K562 (cell line): ENCODE data around the gene ANKRD44. TPM values are rescaled to one million over a fixed set of nuclear protein-coding genes. Genes with fewer than 3 reads are reported as not detected.

Experiments used
- ATAC-seq: fragments of 200-7000 bp; cut with Tn5 transposase; 3 replicates; pipeline ENCODE4 v1.9.1; 2020; ENCODE audit warnings: moderate library complexity
- BruUV-seq: library from RNA; stranded (reverse); fragments of 400-500 nt; replicated peaks from 2 replicates; lab custom pipeline; 2021; lab: Mats Ljungman, UMichigan
- CTCF ChIA-PET: fragments of 300-600 bp; formaldehyde crosslinking; extraction: SDS; loops from one replicate; lab custom pipeline; 2021; ENCODE audit warnings: low intra/inter-chr PET ratio; lab: Yijun Ruan, JAX
- POLR2A ChIA-PET: fragments of 300-600, 350-650 bp; sonication (Branson Sonifier 250); formaldehyde crosslinking; extraction: SDS; loops from one replicate; lab custom pipeline; 2021; ENCODE audit warnings: antibody characterized with exemption, inconsistent platforms; lab: Yijun Ruan, JAX
- DNase-seq, 4 experiments: peaks; one replicate each; pipeline versions ENCODE4 v3.0.0 to v3.0.0-alpha.2; 2011 to 2018; ENCODE audit warnings: low spot score in 3 of 4, mixed read lengths in 3 of 4; ENCODE audit errors: extremely low read depth in 1 of 4
- FAIRE-seq: peaks from 2 replicates; lab custom pipeline; 2011; peaks lifted over from hg19 to GRCh38; lab: Jason Lieb, UNC
- H2AFZ ChIP-seq: 2 replicates; pipeline ENCODE4 v1.6.0; 2011; ENCODE audit warnings: low read depth, low read length, control low read depth, inconsistent platforms
- H3K27ac ChIP-seq: fragments of 200-600 bp; 3 replicates; pipeline ENCODE4 v1.8.0; 2011; ENCODE audit warnings: low read depth, mild to moderate bottlenecking, control low read depth, inconsistent platforms, low read length, moderate library complexity, mixed read lengths; ENCODE audit errors: extremely low read depth
- H3K27me3 ChIP-seq, 2 experiments: fragments of 300-600 bp in 1 of 2; 2 replicates in 1 of 2; 3 replicates in 1 of 2; pipeline versions ENCODE4 v1.6.0 to v1.8.0; 2011; ENCODE audit warnings: inconsistent platforms in 2 of 2, low read length in 2 of 2, mild to moderate bottlenecking in 1 of 2, mixed read lengths in 1 of 2, moderate library complexity in 1 of 2; ENCODE audit not compliant: control insufficient read depth in 2 of 2, insufficient read depth in 2 of 2
- H3K36me3 ChIP-seq: fragments of 300-600 bp; 3 replicates; pipeline ENCODE4 v1.8.0; 2011; ENCODE audit warnings: mild to moderate bottlenecking, low read length, inconsistent platforms; ENCODE audit not compliant: control insufficient read depth, insufficient read depth
- H3K4me1 ChIP-seq, 2 experiments: fragments of 200-600 bp in 1 of 2; replicated peaks in 1 of 2; 2 replicates in 1 of 2; 3 replicates in 1 of 2; pipeline versions ENCODE4 v1.5.1 to v1.8.0; 2011; ENCODE audit warnings: inconsistent platforms in 2 of 2, low read length in 2 of 2, mild to moderate bottlenecking in 1 of 2, mixed read lengths in 1 of 2, moderate library complexity in 1 of 2; ENCODE audit not compliant: control insufficient read depth in 2 of 2, insufficient read depth in 2 of 2
- H3K4me2 ChIP-seq: 2 replicates; pipeline ENCODE4 v1.6.1; 2011; ENCODE audit warnings: low read length, control low read depth, inconsistent platforms, mixed read lengths; ENCODE audit not compliant: insufficient read depth
- H3K4me3 ChIP-seq: fragments of 200-600 bp; sonication (generic), shearing (Covaris generic); 2 replicates; pipeline ENCODE4 v1.5.1; 2016; ENCODE audit warnings: control low read depth, inconsistent platforms
- H3K79me2 ChIP-seq: fragments of 200-600 bp; 3 replicates; pipeline ENCODE4 v1.8.0; 2011; ENCODE audit warnings: low read length, inconsistent platforms; ENCODE audit not compliant: control insufficient read depth, insufficient read depth
- H3K9ac ChIP-seq, 2 experiments: 2 replicates each; pipeline versions ENCODE4 v1.6.0 to v1.6.1; 2011; ENCODE audit warnings: low read depth in 2 of 2, low read length in 2 of 2, control low read depth in 1 of 2, inconsistent platforms in 1 of 2, mild to moderate bottlenecking in 1 of 2, mixed read lengths in 1 of 2; ENCODE audit not compliant: insufficient read depth in 1 of 2
- H3K9me1 ChIP-seq: one replicate; pipeline ENCODE4 v1.6.0; 2011; ENCODE audit warnings: inconsistent platforms, mild to moderate bottlenecking, low read length, moderate library complexity; ENCODE audit not compliant: control insufficient read depth, insufficient read depth
- H3K9me3 ChIP-seq: replicated peaks from 2 replicates; pipeline ENCODE4 v1.5.1; 2011; ENCODE audit warnings: low read depth, low read length, inconsistent platforms; ENCODE audit not compliant: control insufficient read depth, insufficient read depth
- H4K20me1 ChIP-seq: replicated peaks from 2 replicates; pipeline ENCODE4 v1.6.1; 2011; ENCODE audit warnings: low read length, inconsistent platforms, mixed read lengths; ENCODE audit not compliant: control insufficient read depth, insufficient read depth
- CLOCK ChIP-seq: fragments of 250-450 bp; sonication (Bioruptor Pico); IDR thresholded peaks from 2 replicates; pipeline ENCODE4 v1.4.0; 2020; ENCODE audit warnings: mild to moderate bottlenecking, moderate library complexity, borderline replicate concordance
- DDX20 ChIP-seq: fragments of 450-650 bp; IDR thresholded peaks from 2 replicates; pipeline ENCODE4 v1.6.1; 2016; ENCODE audit warnings: missing genetic modification characterization, low read depth, mild to moderate bottlenecking, missing compliant biosample characterization, moderate library complexity
- FOS ChIP-seq: IDR thresholded peaks from 3 replicates; pipeline ENCODE4 v1.6.1; 2011; ENCODE audit not compliant: insufficient read length; ENCODE audit errors: extremely low read depth
- FOXK2 ChIP-seq, 2 experiments: fragments of 450-650 bp; IDR thresholded peaks in 1 of 2; conservative IDR thresholded peaks in 1 of 2; 2 replicates each; pipeline ENCODE4 v1.6.1; 2016; ENCODE audit warnings: low read depth in 2 of 2, mild to moderate bottlenecking in 1 of 2
- MCM2 ChIP-seq: fragments of 450-650 bp; IDR thresholded peaks from 2 replicates; pipeline ENCODE4 v1.6.1; 2017; ENCODE audit warnings: low read depth, mild to moderate bottlenecking
- NONO ChIP-seq, 2 experiments: fragments of 200-400 bp in 1 of 2; fragments of 450-650 bp in 1 of 2; formaldehyde crosslinking in 1 of 2; IDR thresholded peaks; 2 replicates each; pipeline ENCODE4 v1.6.1; 2017; ENCODE audit warnings: low read depth in 2 of 2, mild to moderate bottlenecking in 2 of 2, moderate library complexity in 2 of 2, low read length in 1 of 2
- NUFIP1 ChIP-seq: fragments of 450-650 bp; IDR thresholded peaks from 2 replicates; pipeline ENCODE4 v1.6.1; 2018; ENCODE audit not compliant: partially characterized antibody
- PATZ1 ChIP-seq: fragments of 250-450 bp; sonication (Bioruptor Pico); IDR thresholded peaks from 2 replicates; pipeline ENCODE4 v1.5.0; 2020; ENCODE audit warnings: mild to moderate bottlenecking, borderline replicate concordance
- YY1 ChIP-seq, 3 experiments: IDR thresholded peaks; 2 replicates each; pipeline ENCODE4 v1.6.1; 2011; ENCODE audit warnings: low read length in 2 of 3, mild to moderate bottlenecking in 2 of 3, moderate library complexity in 2 of 3, borderline replicate concordance in 1 of 3, control low read depth in 1 of 3, low read depth in 1 of 3; ENCODE audit not compliant: insufficient read depth in 3 of 3, insufficient replicate concordance in 2 of 3, control insufficient read depth in 1 of 3, insufficient read length in 1 of 3; ENCODE audit errors: extremely low read depth in 1 of 3
- ZNF24 ChIP-seq: fragments of 450-650 bp; IDR thresholded peaks from 2 replicates; pipeline ENCODE4 v1.6.1; 2016
- ZSCAN29 ChIP-seq: fragments of 450-650 bp; IDR thresholded peaks from 2 replicates; pipeline ENCODE4 v1.6.1; 2017
- WGBS: fragments of 100-300 bp; shearing (Covaris generic); methylation state at CpG from one replicate; pipeline ENCODE4 v1.1.6; 2016; ENCODE audit warnings: low coverage, mixed read lengths; ENCODE audit not compliant: insufficient coverage; ENCODE audit errors: missing lambda C conversion rate; 5-methylcytosine and 5-hydroxymethylcytosine counted together
- in situ Hi-C: fragments of 300-500 bp; cut with MboI; formaldehyde crosslinking; loops from 4 replicates; pipeline ENCODE4 v1.15.0; 2018; ENCODE audit warnings: inconsistent platforms, mixed read lengths
- intact Hi-C: fragments of 100-400 bp; cut with micrococcal nuclease; formaldehyde crosslinking; loops from 2 replicates; pipeline ENCODE4 v1.14.2; 2022
- polyA plus RNA-seq, 8 experiments: library from polyadenylated mRNA; depleted of rRNA in 4 of 8; stranded (reverse) in 5 of 8; unstranded in 3 of 8; fragments of >200 nt; fragmentation: Nextera tagmentation in 2 of 8; fragmentation: Illumina TruSeq in 1 of 8; extraction: Ambion mirVana in 2 of 8; extraction: Trizol in 1 of 8; gene quantifications; 2 replicates each; pipeline versions ENCODE4 v1.2.1 to v1.2.3, GENCODE V29; 2011 to 2014; ENCODE audit warnings: inconsistent platforms in 1 of 8, missing spikeins in 1 of 8
- total RNA-seq, 7 experiments: library from RNA; depleted of rRNA in 6 of 7; stranded (reverse); fragments of >200 nt in 6 of 7; fragmentation: Illumina TruSeq in 2 of 7; extraction: Trizol in 2 of 7; gene quantifications; 2 replicates each; pipeline versions ENCODE4 v1.2.1 to v1.2.3, GENCODE V29; 2011 to 2021; ENCODE audit warnings: low replicate concordance in 1 of 7

The ANKRD44 gene
- total and polyA plus RNA-seq, 9 of the 15 experiments (the other 6 are each of a cell fraction or from before 2014, with no cell fraction given): 0.03 to 0.64 (median 0.07) TPM; not detected in 3

- TF ChIP-seq PATZ1 (CRISPR knock-in tag): no peak
- TF ChIP-seq CLOCK (CRISPR knock-in tag): no peak
- no peak for TF ChIP-seq FOS
- no peak for TF ChIP-seq NUFIP1
Measured at GRCh38 chr2:197001921-197002320, 308.7 kb downstream of the ANKRD44 start (continued).

GRCh38 chr2:196995757-196996314 lies 314.7 kb downstream of the ANKRD44 start:
- H3K9me1 ChIP-seq: no peaks in the 10 kb centered on the region
- no peaks in the 10 kb centered on the region for H3K9me3 ChIP-seq
- no TSS peak for BruUV-seq
- 3% methylated on average over 3 of the region's 3 CpGs for WGBS
- in situ Hi-C loops (no loop called here), intact Hi-C loops (no loop called here)
- H4K20me1 ChIP-seq: no peaks in the 10 kb centered on the region
- FAIRE-seq (no peak), ATAC-seq (no peak), DNase-seq (no peak)
- no peak overlapping the region for H2AFZ ChIP-seq
- POLR2A ChIA-PET: no interaction called here
- H3K27ac ChIP-seq: no peak overlapping the region
- TF ChIP-seq YY1 (IDR thresholded peaks at IDR 0.05; ENCODE audit: borderline replicate concordance in 1 of 3, control insufficient read depth in 1 of 3, extremely low read depth in 1 of 3, insufficient read depth in 3 of 3, insufficient read length in 1 of 3, insufficient replicate concordance in 2 of 3, low read depth in 1 of 3, low read length in 2 of 3) (no peak), ZNF24 (no peak), DDX20 (no peak), FOXK2 (conservative IDR thresholded peaks at IDR 0.05 in 1 of 2, IDR thresholded peaks at IDR 0.05 in 1 of 2; ENCODE audit: low read depth in 2 of 2) (no peak), NONO (IDR thresholded peaks at IDR 0.05; ENCODE audit: low read depth in 2 of 2, low read length in 1 of 2) (no peak), ZSCAN29 (no peak), MCM2 (no peak)
- H3K4me1 ChIP-seq: no peaks in the 10 kb centered on the region
- no peak overlapping the region for H3K9ac ChIP-seq
- H3K4me2 ChIP-seq: no peak overlapping the region
- CTCF ChIA-PET: no interaction called here
- H3K27me3 ChIP-seq: no peaks in the 10 kb centered on the region
- H3K4me3 ChIP-seq: no peak overlapping the region
- H3K36me3 ChIP-seq: no peaks in the 10 kb centered on the region
- no peaks in the 10 kb centered on the region for H3K79me2 ChIP-seq
